ENCODE measurements around the gene KRTAP22-1. TPM values are rescaled to one million over a fixed set of nuclear protein-coding genes. Genes with fewer than 3 reads are reported as not detected.

KRTAP22-1 gene
- total RNA-seq, 1 donor from 2014 or later, result not detected

DNA sequence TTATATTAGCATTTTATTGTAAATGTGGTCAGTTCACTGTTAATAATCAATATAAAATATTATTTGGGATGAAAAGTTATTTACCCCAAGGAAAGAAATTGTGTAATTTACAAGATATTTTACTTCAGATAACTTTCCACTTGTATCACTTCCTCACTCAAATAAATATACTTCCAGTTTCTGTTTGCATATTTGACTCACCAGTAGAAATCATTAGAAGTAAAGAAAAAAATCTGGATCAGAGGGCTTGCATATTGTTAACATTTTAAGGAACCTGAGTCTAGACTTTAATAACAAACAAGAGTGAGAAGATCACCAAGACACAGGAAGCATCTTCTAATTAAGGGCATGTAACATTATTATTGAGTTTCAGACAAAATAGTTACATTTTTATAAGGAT, 19.2 kb downstream of the KRTAP22-1 start:
- no peak overlapping the region for H3K9ac ChIP-seq (ENCODE audit: low read depth in 1 of 3, low read length in 3 of 3)
- H3K27me3 ChIP-seq (ENCODE audit: control insufficient read depth in 3 of 3, insufficient read depth in 3 of 3, low read length in 3 of 3), result no peaks in the 10 kb centered on the region
- H3K27ac ChIP-seq (ENCODE audit: low read depth, low read length), result no peak overlapping the region
- H3K36me3 ChIP-seq (ENCODE audit: control insufficient read depth in 3 of 3, insufficient read depth in 3 of 3, low read length in 3 of 3), result no peaks in the 10 kb centered on the region
- H3K9me3 ChIP-seq (ENCODE audit: control insufficient read depth in 3 of 3, low read length in 3 of 3), result no peaks in the 10 kb centered on the region
- H3K4me3 ChIP-seq (ENCODE audit: low read length in 3 of 3), result no peak overlapping the region
- H3K4me1 ChIP-seq (ENCODE audit: control insufficient read depth in 3 of 3, insufficient read depth in 3 of 3, low read length in 3 of 3), result no peaks in the 10 kb centered on the region

DNA sequence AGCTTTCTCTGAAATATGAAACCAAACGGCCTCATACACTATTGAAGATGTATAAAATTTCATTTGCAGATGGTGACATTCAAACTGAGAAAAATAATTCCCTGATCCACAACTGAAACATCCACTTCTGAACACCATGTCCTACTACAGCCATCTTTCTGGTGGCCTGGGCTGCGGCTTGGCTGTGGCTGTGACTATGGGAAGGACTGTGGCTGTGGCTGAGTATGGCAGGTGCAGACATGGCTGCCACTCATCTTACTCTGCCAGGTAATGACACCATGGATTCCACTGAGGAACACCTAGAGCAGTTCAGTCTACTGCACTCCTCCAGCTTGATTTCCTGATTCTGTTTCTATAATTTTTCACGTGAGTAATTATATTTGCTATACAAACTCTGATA, 19.6 kb downstream of the KRTAP22-1 start, which contains the start of gene KRTAP20-4:
Gene KRTAP20-4, plus strand, starts transcription at position 106 of the 400 bp plus-strand sequence.
- no peak within 1 kb of the TSS for H3K27ac ChIP-seq (ENCODE audit: low read depth, low read length)
- no peak within 1 kb of the TSS for H3K9ac ChIP-seq (ENCODE audit: low read depth in 1 of 3, low read length in 3 of 3)
- no peaks in the 10 kb centered on the region for H3K4me1 ChIP-seq (ENCODE audit: control insufficient read depth in 3 of 3, insufficient read depth in 3 of 3, low read length in 3 of 3)
- H3K9me3 ChIP-seq (ENCODE audit: control insufficient read depth in 3 of 3, low read length in 3 of 3), result no peaks in the 10 kb centered on the region
- H3K27me3 ChIP-seq (ENCODE audit: control insufficient read depth in 3 of 3, insufficient read depth in 3 of 3, low read length in 3 of 3), result no peaks in the 10 kb centered on the region
- no peak within 1 kb of the TSS for H3K4me3 ChIP-seq (ENCODE audit: low read length in 3 of 3)
- H3K36me3 ChIP-seq (ENCODE audit: control insufficient read depth in 3 of 3, insufficient read depth in 3 of 3, low read length in 3 of 3), result no peaks in the 10 kb centered on the region

DNA sequence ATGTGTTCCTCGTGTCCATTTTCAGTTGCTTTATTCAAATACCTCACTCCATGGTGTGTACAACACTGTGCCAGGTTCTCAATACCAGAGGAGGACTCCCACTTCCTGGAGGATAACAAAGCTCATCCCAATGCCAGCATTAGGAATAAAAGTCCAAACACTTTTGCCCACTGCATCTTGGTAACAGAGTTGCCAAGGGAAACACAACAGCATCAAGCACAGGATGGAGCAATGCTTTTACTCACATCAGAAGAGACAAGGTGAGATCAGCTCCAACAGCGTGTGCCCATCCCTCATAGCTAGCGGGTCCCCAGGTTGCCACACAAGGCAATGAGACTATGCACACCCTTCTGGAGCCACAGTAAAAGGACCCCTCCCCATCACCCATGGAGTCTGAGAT, 22.5 kb downstream of the KRTAP22-1 start:
- Histone ChIP-seq H3K36me3 (ENCODE audit: control insufficient read depth in 3 of 3, insufficient read depth in 3 of 3, low read length in 3 of 3) (no peaks in the 10 kb centered on the region), H3K4me1 (ENCODE audit: control insufficient read depth in 3 of 3, insufficient read depth in 3 of 3, low read length in 3 of 3) (no peaks in the 10 kb centered on the region), H3K9ac (ENCODE audit: low read depth in 1 of 3, low read length in 3 of 3) (no peak overlapping the region), H3K9me3 (ENCODE audit: control insufficient read depth in 3 of 3, low read length in 3 of 3) (no peaks in the 10 kb centered on the region), H3K4me3 (ENCODE audit: low read length in 3 of 3) (no peak overlapping the region), H3K27ac (ENCODE audit: low read depth, low read length) (no peak overlapping the region), H3K27me3 (ENCODE audit: control insufficient read depth in 3 of 3, insufficient read depth in 3 of 3, low read length in 3 of 3) (no peaks in the 10 kb centered on the region)

DNA sequence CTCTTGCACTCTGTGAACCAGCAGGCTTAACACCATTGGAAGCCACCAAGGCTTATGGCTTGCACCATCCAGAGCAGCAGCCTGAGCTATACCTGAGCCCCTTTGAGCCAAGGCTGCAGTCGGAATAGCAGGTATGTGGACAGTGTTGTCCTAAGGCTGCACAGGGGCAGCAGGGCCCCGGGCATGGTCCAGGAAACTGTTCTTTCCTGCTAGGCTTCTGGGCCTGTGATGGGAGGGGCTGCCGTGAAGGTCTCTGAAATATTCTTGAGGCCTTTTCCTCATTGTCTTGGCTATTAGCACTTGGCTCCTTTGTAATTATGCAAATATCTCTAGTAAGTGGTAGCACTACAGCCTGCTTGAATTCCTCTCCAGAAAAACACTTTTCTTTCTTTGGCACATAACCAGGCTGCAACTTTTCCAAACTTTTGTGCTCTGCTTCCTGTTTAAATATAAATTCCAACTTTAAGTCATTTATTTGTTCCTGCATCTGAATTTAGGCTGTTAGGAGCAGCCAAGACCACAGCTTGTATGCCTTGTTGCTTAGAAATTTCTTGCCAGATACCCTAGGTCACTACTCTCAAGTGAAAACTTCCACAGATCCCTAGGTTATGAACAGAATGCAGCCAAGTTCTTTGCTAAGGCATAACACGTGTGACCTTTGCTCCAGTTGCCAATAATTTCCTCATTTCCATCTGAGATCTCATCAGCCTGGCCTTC, 24.7 kb downstream of the KRTAP22-1 start:
- Histone ChIP-seq H3K4me3 (ENCODE audit: low read length in 3 of 3) (no peak overlapping the region), H3K27me3 (ENCODE audit: control insufficient read depth in 3 of 3, insufficient read depth in 3 of 3, low read length in 3 of 3) (no peaks in the 10 kb centered on the region), H3K36me3 (ENCODE audit: control insufficient read depth in 3 of 3, insufficient read depth in 3 of 3, low read length in 3 of 3) (no peaks in the 10 kb centered on the region), H3K9ac (ENCODE audit: low read depth in 1 of 3, low read length in 3 of 3) (no peak overlapping the region), H3K27ac (ENCODE audit: low read depth, low read length) (no peak overlapping the region), H3K9me3 (ENCODE audit: control insufficient read depth in 3 of 3, low read length in 3 of 3) (no peaks in the 10 kb centered on the region), H3K4me1 (ENCODE audit: control insufficient read depth in 3 of 3, insufficient read depth in 3 of 3, low read length in 3 of 3) (no peaks in the 10 kb centered on the region)

DNA sequence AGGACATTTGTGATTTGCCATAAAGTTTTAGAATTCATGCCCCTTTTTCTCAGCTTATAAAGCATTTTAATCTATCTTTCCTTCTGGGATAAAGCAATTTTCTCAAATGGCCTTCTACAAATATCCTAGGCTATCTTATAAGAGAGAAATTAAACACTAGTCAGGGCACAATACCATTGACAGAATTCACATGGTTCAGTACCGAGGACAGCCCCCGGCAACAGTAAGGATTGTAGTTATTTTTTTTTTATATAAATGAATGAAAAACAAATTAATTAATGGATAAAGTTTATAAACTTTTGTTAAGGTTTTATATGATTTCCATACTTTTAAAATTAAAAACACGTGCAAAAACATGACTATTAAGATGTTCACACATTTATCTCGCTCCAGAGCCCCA, 27.2 kb downstream of the KRTAP22-1 start:
- Histone ChIP-seq H3K9me3 (ENCODE audit: control insufficient read depth in 3 of 3, low read length in 3 of 3) (no peaks in the 10 kb centered on the region), H3K4me1 (ENCODE audit: control insufficient read depth in 3 of 3, insufficient read depth in 3 of 3, low read length in 3 of 3) (no peaks in the 10 kb centered on the region), H3K27me3 (ENCODE audit: control insufficient read depth in 3 of 3, insufficient read depth in 3 of 3, low read length in 3 of 3) (no peaks in the 10 kb centered on the region), H3K27ac (ENCODE audit: low read depth, low read length) (no peak overlapping the region), H3K36me3 (ENCODE audit: control insufficient read depth in 3 of 3, insufficient read depth in 3 of 3, low read length in 3 of 3) (no peaks in the 10 kb centered on the region), H3K9ac (ENCODE audit: low read depth in 1 of 3, low read length in 3 of 3) (no peak overlapping the region), H3K4me3 (ENCODE audit: low read length in 3 of 3) (no peak overlapping the region)

DNA sequence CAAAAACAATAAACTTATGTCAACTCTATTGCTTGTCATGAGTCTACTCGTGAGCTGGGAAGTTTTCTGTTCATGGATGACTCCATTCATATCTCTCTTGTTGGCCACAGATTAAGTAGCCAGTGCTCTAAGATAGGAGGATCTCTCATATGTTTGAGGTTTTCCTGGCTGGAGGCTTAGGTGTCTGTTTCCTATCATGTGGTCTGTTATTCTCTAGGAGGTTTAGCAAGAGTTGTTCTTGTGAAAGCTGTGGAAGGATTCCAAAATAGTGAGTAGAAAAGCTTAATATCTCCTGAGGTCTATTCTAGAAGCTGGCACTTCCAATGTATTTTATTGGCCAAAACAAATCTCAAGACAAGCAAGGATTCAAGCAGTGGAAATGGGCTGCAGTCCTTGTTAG, 28.3 kb downstream of the KRTAP22-1 start:
- Histone ChIP-seq H3K27me3 (ENCODE audit: control insufficient read depth in 3 of 3, insufficient read depth in 3 of 3, low read length in 3 of 3) (no peaks in the 10 kb centered on the region), H3K9me3 (ENCODE audit: control insufficient read depth in 3 of 3, low read length in 3 of 3) (no peaks in the 10 kb centered on the region), H3K4me3 (ENCODE audit: low read length in 3 of 3) (no peak overlapping the region), H3K9ac (ENCODE audit: low read depth in 1 of 3, low read length in 3 of 3) (no peak overlapping the region), H3K27ac (ENCODE audit: low read depth, low read length) (no peak overlapping the region), H3K4me1 (ENCODE audit: control insufficient read depth in 3 of 3, insufficient read depth in 3 of 3, low read length in 3 of 3) (no peaks in the 10 kb centered on the region), H3K36me3 (ENCODE audit: control insufficient read depth in 3 of 3, insufficient read depth in 3 of 3, low read length in 3 of 3) (no peaks in the 10 kb centered on the region)

DNA sequence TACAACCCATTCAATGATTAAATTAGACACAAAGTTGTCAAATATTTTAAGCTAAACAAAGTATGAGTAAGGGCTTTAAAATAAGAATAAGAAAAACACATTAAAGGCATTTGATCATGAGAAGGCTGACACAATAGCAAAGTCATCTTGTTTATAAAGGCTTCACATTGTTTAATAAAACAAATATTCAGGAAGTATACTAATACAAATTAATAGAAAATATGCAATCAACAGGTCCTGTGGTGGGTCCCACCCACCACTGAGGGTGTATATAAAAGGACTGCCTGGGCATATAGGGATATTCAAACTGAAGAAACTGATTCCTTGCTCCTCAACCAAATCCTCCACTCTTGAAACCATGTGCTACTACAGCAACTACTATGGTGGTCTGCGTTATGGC, 34.0 kb downstream of the KRTAP22-1 start, which contains the start of gene KRTAP20-2:
Gene KRTAP20-2, plus strand, starts transcription at position 301 of the 400 bp plus-strand sequence. Its CDS starts 58 bp downstream, at position 359.
- Histone ChIP-seq H3K9ac (ENCODE audit: low read depth in 1 of 3, low read length in 3 of 3) (no peak within 1 kb of the TSS), H3K4me3 (ENCODE audit: low read length in 3 of 3) (no peak within 1 kb of the TSS), H3K4me1 (ENCODE audit: control insufficient read depth in 3 of 3, insufficient read depth in 3 of 3, low read length in 3 of 3) (no peaks in the 10 kb centered on the region), H3K9me3 (ENCODE audit: control insufficient read depth in 3 of 3, low read length in 3 of 3) (no peaks in the 10 kb centered on the region), H3K27me3 (ENCODE audit: control insufficient read depth in 3 of 3, insufficient read depth in 3 of 3, low read length in 3 of 3) (no peaks in the 10 kb centered on the region), H3K27ac (ENCODE audit: low read depth, low read length) (no peak within 1 kb of the TSS), H3K36me3 (ENCODE audit: control insufficient read depth in 3 of 3, insufficient read depth in 3 of 3, low read length in 3 of 3) (no peaks in the 10 kb centered on the region)

DNA sequence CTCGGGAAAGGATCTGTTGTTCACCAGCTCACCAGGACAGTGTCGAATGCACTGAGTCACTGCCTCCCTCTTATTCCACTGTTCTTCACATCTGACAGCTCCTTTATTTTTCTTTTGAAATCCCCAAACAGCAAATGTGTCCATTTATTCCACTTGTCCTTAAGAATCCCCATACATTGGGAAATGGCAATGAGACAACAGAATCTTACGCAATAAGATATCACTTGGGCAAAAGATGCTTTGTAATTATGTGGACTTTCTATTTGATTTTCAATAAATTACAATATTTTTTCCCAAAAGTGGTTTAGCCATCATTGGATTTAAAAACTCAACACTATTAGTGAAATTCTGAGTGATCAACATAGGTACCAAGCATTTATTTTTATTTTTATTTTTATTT, 37.8 kb downstream of the KRTAP22-1 start:
- Histone ChIP-seq H3K36me3 (ENCODE audit: control insufficient read depth in 3 of 3, insufficient read depth in 3 of 3, low read length in 3 of 3) (no peaks in the 10 kb centered on the region), H3K27me3 (ENCODE audit: control insufficient read depth in 3 of 3, insufficient read depth in 3 of 3, low read length in 3 of 3) (no peaks in the 10 kb centered on the region), H3K4me1 (ENCODE audit: control insufficient read depth in 3 of 3, insufficient read depth in 3 of 3, low read length in 3 of 3) (no peaks in the 10 kb centered on the region), H3K9me3 (ENCODE audit: control insufficient read depth in 3 of 3, low read length in 3 of 3) (no peaks in the 10 kb centered on the region), H3K4me3 (ENCODE audit: low read length in 3 of 3) (no peak overlapping the region), H3K27ac (ENCODE audit: low read depth, low read length) (no peak overlapping the region), H3K9ac (ENCODE audit: low read depth in 1 of 3, low read length in 3 of 3) (no peak overlapping the region)

DNA sequence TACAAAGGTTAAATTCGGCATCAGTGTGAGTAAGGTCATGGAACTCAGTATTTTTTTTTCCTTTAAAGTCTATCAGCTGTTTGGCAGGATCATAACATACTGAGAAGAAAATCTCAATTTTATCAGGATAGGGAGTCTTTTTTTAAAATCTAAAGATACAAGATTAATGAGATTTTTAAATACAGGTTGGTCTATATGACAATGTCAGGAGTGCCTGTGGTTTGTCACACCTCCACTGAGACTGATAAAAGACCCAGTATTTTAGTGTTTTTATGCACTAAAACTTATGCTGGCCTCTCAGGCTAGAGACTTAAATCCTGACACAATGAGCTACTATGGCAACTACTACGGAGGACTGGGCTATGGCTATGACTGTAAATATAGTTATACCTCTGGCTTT, 41.7 kb downstream of the KRTAP22-1 start, which contains the start of gene KRTAP20-3:
Gene KRTAP20-3, plus strand, starts transcription at position 301 of the 400 bp plus-strand sequence.
- Histone ChIP-seq H3K4me3 (ENCODE audit: low read length in 3 of 3) (no peak within 1 kb of the TSS), H3K36me3 (ENCODE audit: control insufficient read depth in 3 of 3, insufficient read depth in 3 of 3, low read length in 3 of 3) (no peaks in the 10 kb centered on the region), H3K9me3 (ENCODE audit: control insufficient read depth in 3 of 3, low read length in 3 of 3) (no peaks in the 10 kb centered on the region), H3K27me3 (ENCODE audit: control insufficient read depth in 3 of 3, insufficient read depth in 3 of 3, low read length in 3 of 3) (no peaks in the 10 kb centered on the region), H3K27ac (ENCODE audit: low read depth, low read length) (no peak within 1 kb of the TSS), H3K9ac (ENCODE audit: low read depth in 1 of 3, low read length in 3 of 3) (no peak within 1 kb of the TSS), H3K4me1 (ENCODE audit: control insufficient read depth in 3 of 3, insufficient read depth in 3 of 3, low read length in 3 of 3) (no peaks in the 10 kb centered on the region)

DNA sequence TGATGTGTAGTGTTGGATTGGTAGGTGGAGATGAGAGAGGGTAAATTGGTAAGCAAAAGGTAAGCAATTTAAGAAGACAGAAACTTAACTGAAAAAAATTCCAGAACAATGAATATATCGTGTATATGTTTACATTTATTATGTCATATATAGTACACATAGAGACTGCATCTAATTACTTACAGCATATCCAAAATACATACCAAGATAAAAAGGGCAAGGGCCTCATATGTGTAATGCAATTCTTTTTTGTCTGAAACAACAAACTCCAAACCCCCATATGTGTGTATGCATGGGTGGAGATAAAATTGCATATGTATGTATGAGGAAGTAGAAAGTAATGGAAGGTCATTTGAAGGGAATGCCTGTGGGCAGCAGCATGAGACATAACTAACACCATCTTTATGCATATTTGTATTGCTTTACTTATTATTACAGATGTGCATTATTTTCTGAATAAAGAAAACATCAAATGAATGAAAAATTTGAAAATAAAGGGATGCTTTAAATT, 46.1 kb downstream of the KRTAP22-1 start:
- no peaks in the 10 kb centered on the region for H3K27me3 ChIP-seq (ENCODE audit: control insufficient read depth in 3 of 3, insufficient read depth in 3 of 3, low read length in 3 of 3)
- H3K9me3 ChIP-seq (ENCODE audit: control insufficient read depth in 3 of 3, low read length in 3 of 3), result no peaks in the 10 kb centered on the region
- H3K27ac ChIP-seq (ENCODE audit: low read depth, low read length), result no peak overlapping the region
- H3K9ac ChIP-seq (ENCODE audit: low read depth in 1 of 3, low read length in 3 of 3), result no peak overlapping the region
- no peak overlapping the region for H3K4me3 ChIP-seq (ENCODE audit: low read length in 3 of 3)
- no peaks in the 10 kb centered on the region for H3K36me3 ChIP-seq (ENCODE audit: control insufficient read depth in 3 of 3, insufficient read depth in 3 of 3, low read length in 3 of 3)
- no peaks in the 10 kb centered on the region for H3K4me1 ChIP-seq (ENCODE audit: control insufficient read depth in 3 of 3, insufficient read depth in 3 of 3, low read length in 3 of 3)

Measured in skeletal muscle tissue (tissue), 4 donors.